ENCODE data around the gene PARD3B. TPM values are rescaled to one million over a fixed set of nuclear protein-coding genes. Genes with fewer than 3 reads are reported as not detected.

The PARD3B gene
- total RNA-seq, 1 donor from 2014 or later = 6.5 TPM

GRCh38 chr2:205261516-205262020 lies 716.3 kb downstream of the PARD3B start:
- Histone ChIP-seq H3K27me3 (ENCODE audit: control insufficient read depth, insufficient read depth, low read length) (no peaks in the 10 kb centered on the region), H3K36me3 (ENCODE audit: control insufficient read depth, insufficient read depth, low read length) (no peaks in the 10 kb centered on the region), H3K4me3 (ENCODE audit: low read depth, low read length) (no peak overlapping the region)
- TF ChIP-seq CTCF (IDR thresholded peaks at IDR 0.05; ENCODE audit: insufficient read depth, low read length, poor library complexity, severe bottlenecking) = no peak
- DNase-seq (ENCODE audit: low read depth) = no peak

DNA sequence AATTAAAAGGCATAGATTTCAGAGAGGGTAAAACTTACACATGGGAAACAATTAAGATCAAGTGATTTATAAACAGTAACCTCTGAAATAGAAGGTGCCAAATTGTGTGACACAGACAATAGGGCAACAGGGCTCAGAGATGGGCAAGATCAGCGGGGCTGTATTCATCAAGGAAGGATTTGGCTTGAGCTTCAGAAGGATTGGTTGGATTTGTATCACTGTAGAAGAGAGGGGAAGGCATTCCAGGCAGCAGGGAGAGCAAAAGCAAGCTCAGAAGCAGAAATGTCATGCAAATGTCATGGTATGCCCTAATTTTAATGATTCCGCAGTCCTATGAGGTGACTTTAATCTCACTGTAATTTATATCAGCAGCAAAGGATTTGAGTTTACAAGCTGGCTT lies 722.0 kb downstream of the PARD3B start:
- no peak for DNase-seq (ENCODE audit: low read depth)
- TF ChIP-seq CTCF (IDR thresholded peaks at IDR 0.05; ENCODE audit: insufficient read depth, low read length, poor library complexity, severe bottlenecking) = no peak
- Histone ChIP-seq H3K36me3 (ENCODE audit: control insufficient read depth, insufficient read depth, low read length) (no peaks in the 10 kb centered on the region), H3K4me3 (ENCODE audit: low read depth, low read length) (no peak overlapping the region), H3K27me3 (ENCODE audit: control insufficient read depth, insufficient read depth, low read length) (no peaks in the 10 kb centered on the region)

- no peak for DNase-seq (ENCODE audit: low read depth)
- Histone ChIP-seq H3K36me3 (ENCODE audit: control insufficient read depth, insufficient read depth, low read length) (no peaks in the 10 kb centered on the region), H3K4me3 (ENCODE audit: low read depth, low read length) (no peak overlapping the region), H3K27me3 (ENCODE audit: control insufficient read depth, insufficient read depth, low read length) (no peaks in the 10 kb centered on the region)
- no peak for TF ChIP-seq CTCF (IDR thresholded peaks at IDR 0.05; ENCODE audit: insufficient read depth, low read length, poor library complexity, severe bottlenecking)
These were observed 725.4 kb downstream of the PARD3B start for GRCh38 chr2:205270689-205271088.

- no peak for TF ChIP-seq CTCF (IDR thresholded peaks at IDR 0.05; ENCODE audit: insufficient read depth, low read length, poor library complexity, severe bottlenecking)
- DNase-seq (ENCODE audit: low read depth) = no peak
- Histone ChIP-seq H3K36me3 (ENCODE audit: control insufficient read depth, insufficient read depth, low read length) (no peaks in the 10 kb centered on the region), H3K4me3 (ENCODE audit: low read depth, low read length) (no peak overlapping the region), H3K27me3 (ENCODE audit: control insufficient read depth, insufficient read depth, low read length) (no peaks in the 10 kb centered on the region)
These were observed 727.9 kb downstream of the PARD3B start for GRCh38 chr2:205273148-205273547.

DNA sequence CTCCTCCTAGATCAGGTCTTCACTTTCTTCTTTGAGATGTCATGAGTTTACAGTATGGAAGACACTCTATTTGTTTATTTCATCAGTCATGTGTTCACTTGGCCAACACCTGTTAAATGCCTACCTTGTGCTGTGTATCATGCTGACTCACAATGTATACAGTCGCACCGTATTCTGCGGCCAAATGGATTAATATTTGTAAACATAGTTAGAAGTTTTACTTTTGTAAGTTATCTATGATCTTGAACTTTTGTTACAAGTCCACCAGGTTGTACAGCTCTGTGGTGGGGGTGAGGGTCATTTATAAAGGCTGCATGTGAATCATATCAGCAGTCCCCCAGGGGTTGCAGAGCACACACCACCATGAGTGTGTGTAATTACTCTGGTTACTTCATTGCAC lies 728.4 kb downstream of the PARD3B start:
- Histone ChIP-seq H3K27me3 (ENCODE audit: control insufficient read depth, insufficient read depth, low read length) (no peaks in the 10 kb centered on the region), H3K4me3 (ENCODE audit: low read depth, low read length) (no peak overlapping the region), H3K36me3 (ENCODE audit: control insufficient read depth, insufficient read depth, low read length) (no peaks in the 10 kb centered on the region)
- DNase-seq (ENCODE audit: low read depth) = no peak
- no peak for TF ChIP-seq CTCF (IDR thresholded peaks at IDR 0.05; ENCODE audit: insufficient read depth, low read length, poor library complexity, severe bottlenecking)

- no peak for TF ChIP-seq CTCF (IDR thresholded peaks at IDR 0.05; ENCODE audit: insufficient read depth, low read length, poor library complexity, severe bottlenecking)
- Histone ChIP-seq H3K36me3 (ENCODE audit: control insufficient read depth, insufficient read depth, low read length) (no peaks in the 10 kb centered on the region), H3K27me3 (ENCODE audit: control insufficient read depth, insufficient read depth, low read length) (no peaks in the 10 kb centered on the region), H3K4me3 (ENCODE audit: low read depth, low read length) (no peak overlapping the region)
- DNase-seq (ENCODE audit: low read depth) = no peak
These were observed 729.5 kb downstream of the PARD3B start for GRCh38 chr2:205274801-205275200.

All from kidney epithelial cell (primary cell).